ENCODE measurements around the gene CMIP.

Gene CMIP

DNA sequence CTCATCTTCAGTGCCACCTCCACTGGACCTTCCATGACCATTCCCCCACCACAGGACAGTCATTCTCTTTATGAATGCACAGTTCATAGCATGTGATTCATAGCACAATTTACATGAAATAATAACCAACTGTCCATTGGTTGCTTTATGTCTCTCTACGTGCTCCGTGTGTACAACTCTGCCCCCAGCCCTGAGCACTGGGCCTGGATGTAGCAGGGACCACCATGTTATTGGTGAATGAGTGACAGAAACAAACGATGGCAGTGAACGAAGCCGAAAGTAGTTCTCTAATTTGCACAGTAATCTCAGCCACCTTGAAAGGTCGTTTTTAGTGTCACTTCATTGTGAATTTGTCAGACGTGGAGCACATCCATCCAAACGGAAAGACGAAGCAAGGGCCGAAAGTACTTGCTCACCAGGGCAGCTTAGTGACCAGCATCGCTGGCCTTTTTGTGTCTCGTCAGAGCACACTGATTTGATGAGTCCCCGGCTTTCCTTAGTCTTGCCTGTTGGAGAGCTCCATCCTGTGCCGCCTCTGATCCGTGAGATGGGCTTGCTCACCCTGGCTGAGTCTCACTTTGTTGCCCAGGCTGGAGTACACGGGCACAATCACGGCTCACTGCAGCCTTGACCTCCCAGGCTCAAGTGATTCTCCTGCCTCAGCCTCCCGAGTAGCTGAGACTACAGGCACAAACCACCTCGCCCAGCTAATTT lies 95.3 kb downstream of the CMIP start:
- no peak for DNase-seq

DNA sequence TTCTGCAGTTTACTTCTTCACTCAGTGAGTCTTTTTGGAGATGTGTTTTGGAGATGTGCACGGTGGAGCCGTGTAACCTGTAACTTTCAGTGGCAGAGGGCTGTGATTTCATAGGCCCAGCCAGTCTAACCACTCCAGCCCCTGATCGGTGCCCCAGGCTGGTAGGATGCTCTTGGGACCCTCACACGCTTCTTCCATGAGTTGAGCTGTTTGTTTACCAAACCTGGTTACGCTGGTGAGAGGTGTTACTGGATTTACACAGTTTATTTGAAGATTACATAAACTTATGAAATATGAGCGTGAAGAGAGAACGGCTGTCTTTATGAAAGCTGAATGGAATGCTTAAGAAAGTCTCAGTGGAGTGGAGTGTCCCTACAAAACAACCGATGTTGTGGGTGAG lies 96.7 kb downstream of the CMIP start:
- DNase-seq = no peak

DNA sequence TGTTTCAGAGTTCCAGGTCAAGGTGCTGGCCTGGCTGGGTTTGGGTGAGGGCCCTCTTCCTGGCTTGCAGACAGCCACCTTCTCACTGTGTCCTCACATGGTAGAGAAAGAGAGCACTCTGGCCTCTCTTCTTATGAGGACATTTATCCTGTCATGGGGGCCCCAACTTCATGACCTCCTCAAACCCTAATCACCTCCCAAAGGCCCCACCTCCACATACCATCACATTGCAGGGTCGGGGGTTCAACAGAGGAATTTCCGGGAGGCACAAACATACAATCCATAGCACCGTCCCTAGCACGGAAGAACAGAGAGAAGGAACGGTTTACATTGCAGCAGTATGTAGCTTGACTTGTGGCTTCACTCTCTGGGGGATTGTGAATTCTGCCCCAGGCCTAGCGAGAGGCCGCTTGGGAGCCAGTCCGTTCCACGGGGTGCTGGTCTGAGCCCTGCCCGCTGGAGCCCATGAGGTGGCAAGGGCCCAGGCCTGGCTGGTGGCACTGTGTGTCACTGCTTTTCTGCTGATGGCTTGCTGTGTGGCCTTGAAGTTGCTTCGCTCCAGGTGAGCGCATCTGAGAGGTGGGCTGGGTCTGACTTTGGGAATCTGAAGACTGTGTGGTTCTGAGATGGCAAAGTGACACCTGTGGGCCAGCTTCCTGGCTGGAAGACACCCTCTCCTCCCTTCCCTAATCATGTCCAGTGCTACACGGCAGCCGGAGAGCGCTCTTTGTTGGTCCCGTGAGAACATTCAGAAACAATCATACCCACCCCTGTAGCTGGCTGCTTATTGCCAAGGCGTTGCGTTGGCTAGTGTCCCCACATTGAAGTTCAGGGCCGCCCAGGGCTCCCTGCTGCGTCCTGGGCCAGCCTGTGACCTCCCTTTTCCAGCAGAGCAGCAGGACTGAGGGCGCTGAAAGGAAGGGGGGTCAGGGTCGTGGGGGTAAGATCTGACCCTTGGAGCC lies 98.3 kb downstream of the CMIP start:
- no peak for DNase-seq

DNA sequence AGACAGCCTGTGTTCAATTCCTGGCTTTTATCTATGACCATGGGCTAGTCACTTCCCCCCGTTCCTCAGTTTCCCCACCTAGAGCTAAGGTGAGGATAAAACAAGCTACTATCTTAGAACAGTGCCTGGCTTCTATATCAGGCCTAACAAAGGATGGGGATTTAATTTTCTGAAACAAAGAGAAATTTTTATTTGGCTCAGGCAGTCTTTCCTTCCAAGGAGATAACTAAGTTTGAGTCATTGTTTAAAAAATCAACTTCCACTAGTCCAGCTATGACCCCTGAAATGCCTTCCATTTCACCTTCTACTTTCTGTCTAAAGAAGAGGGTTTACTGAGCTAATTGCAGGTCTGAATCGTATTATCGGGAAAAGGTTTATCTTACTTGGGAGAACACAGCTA lies 99.0 kb downstream of the CMIP start:
- no peak for DNase-seq

DNA sequence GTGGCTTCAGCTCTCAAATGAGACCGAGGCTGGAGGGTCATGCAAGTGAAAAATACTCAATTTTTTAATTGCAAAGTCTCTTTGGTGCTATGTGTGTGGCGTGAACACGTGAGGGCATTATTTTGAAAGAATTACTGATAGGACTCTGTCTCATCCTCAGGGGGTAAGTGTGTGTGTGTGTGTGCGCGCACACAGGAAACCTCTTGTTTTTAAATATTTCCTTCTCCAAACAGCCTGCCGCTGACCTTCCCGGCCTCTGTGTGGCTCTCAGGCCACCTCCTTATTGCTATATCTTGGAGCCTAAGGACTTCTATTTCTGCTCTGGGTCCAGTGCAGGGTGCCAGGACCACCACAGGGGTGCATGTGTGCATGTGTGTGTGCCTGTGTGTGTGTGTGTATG lies 99.7 kb downstream of the CMIP start:
- no peak for DNase-seq

DNA sequence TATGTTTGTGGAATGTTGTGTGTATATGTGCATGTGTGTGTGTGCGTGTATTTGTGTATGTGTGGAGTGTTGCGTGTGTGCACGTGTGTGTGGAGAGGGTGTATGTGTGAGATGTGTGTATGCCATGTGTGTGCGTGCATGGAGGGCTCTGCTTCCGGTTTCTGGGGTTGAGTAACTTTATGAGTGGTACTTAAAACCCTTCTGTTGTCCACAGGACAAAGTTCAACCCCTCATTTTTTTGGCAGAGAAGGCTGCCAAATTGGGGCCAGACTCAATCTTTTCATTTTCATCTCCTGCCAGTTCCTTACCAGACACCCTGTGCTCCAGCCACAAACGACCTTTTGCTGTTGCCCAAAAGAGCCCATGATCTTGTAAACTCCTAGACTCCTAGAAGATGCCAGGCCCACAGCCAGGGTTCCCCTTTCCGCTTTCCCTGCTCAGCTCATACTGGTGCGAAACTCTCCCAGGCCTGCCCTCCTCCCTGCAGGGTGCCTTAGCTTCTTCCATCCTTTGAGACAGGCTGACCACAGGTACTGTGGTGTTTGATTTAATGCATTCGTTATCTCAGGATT lies 100.2 kb downstream of the CMIP start:
- DNase-seq = no peak

DNA sequence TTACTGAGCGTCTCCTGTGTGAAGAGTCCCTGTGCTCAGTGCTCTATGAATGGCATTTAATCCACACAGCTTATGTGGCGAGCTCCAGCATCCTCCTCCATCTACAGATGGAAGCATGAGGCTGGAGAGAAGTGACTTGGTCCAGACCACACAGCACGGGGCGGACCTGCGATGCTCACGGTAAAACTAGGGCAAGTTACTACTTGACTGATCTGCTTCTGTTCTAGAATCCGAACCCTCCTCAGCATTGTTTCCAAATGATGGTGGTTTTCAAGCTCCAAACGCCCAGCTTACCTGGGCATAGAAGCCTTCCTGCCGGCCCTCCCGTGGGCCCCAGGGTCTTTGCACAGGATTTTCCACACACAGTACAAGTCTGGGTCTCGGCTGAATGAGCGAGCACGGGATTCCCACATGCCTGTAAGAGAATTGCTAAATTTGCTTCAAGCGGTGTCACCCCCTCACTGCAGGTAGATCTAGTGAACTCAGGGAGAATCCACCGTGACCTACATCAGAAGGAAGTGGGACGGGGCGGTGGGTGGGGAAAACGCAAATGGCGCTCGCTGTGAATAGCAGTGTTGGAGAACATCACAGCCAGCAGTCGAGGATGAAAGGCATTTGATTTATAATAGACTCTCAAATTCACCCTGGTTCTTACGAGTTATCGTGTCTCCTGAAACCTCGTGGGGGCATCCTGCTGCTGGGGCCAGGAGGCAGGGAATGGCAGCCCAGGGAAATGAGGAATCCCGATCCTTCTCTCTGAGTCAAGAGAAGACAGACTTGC lies 101.1 kb downstream of the CMIP start:
- DNase-seq = no peak

DNA sequence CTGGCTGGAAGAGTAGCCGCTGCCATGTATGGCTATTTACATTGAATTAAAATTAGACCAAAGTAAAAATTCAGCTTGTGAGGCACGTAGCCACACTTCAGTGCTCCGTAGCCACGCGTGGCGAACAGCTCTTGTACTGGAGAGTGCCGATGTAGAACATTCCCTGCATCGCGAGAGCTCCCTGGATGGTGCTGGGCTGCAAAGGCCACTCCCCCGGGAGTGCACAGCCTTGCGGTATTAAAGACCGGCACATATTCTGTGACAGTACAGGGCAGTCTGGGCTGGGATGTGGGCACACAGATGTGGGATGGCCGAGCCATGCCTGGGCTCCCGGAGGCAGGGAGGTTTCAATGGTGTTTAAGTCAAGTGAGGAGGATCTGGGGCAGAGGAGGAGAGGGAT lies 102.2 kb downstream of the CMIP start:
- DNase-seq = no peak

DNA sequence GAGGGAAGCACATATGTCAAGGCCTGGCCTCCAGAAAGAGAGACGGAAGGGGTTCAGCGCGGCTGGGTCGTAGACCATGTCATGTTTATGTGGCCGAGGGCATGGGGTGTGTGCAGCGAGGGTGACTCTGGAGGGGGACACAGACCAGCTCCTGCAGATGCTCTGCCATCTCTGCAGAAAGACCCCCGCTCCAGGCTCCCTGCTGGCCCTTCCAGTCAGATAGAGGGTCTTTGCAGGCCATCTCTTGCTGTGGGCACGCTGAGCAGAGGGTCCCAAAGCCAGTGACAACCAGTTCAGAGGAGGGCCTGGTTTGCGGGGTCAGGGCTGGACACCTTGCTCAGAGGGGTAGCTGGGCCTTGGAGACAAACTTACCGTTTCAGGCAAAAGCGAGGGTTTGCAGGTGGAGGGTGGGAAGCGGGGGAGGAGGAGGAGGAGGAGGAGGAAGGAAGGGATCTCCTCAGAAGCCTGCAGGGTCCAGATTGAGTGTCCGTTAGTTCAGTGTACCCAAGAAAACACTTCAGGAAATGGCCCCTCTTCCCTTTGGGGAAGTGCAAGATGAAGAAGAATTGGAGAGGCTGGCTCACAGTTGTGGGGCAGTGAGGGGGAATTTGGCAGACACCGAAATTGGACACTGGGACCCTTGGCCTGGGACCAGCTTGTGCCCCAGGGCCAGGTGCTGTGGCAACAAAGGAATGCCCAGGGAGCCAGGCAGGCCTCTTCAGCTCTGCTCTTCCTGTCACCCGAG lies 102.8 kb downstream of the CMIP start:
- peak; percentile 11 for DNase-seq

DNA sequence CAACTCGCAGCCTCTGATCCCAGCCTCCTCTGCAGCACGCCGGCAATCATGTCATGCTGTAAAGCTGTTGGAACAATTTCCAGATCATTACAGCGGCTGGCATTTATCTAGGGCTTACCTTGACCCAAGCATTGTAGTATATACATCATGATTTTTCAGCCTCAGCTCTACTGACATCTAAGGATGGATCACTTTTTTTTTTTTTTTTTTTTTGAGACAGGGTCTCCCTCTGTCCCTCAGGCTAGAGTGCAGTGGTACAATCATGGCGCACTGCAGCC lies 103.3 kb downstream of the CMIP start:
- no peak for DNase-seq

DNA sequence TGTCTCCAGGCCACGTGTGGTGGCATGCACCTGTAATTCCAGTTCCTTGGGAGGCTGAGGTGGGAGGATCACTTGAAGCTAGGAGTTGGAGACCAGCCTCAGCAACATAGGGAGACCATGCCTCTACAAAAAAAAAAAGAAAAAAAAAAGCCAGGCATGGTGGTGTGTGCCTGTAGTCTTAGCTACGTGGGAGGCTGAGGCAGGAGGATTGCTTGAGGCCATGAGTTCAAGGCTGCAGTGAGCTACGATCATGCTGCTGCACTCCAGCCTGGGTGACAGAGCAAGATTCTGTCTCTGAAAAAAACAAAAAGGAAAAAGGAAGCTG lies 103.9 kb downstream of the CMIP start:
- no peak for DNase-seq

DNA sequence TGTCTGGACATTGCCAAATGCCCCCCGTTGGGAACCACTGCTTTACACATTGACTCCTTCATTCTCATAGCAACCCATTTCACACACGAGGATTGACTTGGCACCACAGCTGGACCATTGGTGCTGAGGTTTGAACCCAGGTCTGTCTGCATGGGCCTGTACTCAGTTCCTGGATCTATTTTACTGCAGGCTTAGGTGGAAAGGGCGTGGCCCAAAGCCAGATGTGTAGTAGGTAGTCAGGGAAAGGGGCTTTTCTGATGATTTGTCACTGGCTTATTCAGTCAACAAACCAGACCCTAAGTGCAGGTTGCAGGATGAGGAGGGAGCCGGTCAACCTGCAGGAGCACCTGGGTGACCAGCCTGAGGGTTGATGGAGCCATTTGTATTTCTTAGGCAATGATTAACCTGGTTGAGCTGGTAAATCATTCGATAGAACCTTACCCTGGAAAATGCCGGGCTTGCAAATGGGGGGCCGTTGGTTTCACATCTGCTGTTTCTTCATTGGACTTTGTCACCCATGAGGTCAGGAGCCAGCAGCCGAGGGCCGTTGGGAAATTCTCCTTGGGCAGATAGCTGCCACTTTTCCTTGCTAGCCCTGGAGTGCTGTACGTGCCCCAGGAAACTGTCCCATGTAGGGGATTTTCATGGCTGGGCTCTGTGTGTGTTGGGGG lies 104.4 kb downstream of the CMIP start:
- no peak for DNase-seq

DNA sequence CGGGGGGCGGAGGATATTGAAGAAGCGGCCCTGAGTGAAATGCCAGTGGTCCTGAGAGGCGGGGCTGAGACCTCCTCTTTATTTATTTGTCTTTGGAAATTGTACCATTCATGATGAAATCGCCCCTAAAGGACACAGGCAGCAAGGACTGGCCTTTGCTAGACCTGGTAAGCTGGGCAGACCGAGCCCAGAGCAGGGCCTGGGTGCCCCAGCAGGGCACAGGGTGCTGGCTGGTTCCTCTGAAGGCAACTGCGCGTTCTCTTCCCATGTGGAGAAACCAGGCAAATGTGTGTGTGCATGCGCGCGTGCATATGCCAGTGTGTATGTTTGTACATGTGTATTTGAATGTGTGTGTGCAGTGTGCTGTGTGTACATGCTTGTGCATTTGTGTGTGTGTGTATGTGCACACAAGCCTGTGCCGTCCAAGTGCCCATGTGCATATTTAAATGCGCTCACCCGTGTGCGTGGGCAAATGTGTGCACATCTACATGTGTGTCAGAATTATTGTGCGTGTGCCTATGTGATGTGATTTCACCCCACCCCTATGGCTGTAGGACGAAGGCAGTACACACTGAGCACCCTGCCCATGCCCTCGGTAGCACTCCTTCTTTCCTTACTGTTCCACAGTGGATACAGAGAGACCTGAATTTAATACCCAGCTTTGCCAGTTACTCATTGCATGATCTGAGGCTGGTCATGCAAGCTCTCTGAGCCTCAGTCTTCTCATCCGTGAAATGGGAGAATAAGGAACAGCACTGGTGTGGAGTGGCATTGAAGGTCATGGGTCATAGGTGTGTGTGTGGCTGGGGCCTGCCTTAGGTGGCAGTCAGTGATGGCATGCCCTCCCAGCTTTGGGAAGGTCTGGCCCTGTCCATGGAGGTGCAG lies 105.2 kb downstream of the CMIP start:
- DNase-seq = no peak

DNA sequence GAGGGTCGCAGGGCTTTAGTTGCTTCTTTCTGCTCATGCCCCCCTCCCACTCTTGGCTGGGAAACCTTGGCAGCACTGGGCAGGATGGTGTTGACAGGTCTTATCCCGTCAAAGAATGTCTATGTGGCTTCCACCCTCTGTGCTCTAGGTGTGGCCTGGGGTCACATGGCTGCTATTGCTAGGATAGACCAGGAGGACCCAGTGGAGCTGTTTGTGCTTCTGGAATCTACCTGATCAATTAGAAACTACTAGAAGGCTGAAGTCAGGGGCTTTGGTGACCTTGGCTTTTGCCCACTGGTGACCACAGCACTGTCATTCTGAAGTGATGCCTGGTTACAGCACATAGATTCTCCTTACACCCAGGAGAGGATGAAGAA lies 105.8 kb downstream of the CMIP start:
- DNase-seq = no peak

DNA sequence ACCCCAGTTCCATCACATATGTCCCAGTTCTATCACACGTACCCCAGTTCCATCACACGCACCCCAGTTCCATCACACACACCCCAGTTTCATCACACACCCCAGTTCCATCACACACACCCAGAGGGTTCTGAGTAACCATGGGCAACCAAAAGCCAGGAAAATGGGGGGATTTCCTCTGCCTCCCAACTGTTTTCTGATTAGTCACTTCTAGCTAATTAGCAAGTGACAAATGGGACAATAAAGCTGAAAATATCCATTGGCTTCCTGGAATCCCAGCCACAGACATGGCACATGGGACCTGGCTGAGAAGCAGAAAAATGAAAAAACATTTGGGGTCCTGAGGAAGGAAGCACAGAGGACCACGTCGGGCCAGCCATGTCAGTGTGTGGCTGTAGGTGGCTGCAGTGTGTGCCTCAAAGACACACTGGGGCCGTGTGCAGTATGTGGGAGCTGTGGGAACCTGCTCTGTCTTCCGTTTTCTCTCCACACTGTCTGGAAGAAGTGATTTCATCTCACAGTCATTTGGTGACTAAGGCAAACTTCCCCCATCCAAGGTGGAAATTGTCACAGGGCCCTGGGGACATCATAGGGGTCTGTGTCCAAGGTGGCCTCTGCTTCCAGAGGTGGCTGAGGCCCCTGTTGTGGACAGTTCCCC lies 106.7 kb downstream of the CMIP start:
- no peak for DNase-seq

DNA sequence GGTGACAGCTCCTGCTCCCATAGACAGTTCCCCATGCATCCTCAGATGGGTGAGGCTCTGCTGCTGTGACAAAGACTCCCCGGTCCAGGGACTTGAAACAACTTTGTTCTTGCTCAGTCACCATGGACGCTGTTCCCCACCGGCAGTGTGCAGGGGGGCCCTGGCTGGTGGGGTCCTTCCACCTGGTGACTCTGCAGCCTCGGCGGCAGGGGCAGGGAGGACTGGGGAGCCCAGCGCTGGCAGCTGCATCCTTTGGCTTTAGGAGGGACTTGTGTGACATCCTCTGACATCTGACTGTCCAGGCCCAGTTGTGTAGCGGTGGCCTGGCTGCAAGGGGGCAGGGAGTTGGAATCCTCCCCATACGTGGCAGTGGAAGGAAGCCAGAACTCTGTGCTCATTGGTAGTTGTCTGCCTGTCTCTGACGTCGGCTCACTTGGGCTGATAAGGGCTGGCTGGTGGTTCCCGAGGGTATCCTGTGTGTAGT lies 107.3 kb downstream of the CMIP start:
- no peak for DNase-seq

DNA sequence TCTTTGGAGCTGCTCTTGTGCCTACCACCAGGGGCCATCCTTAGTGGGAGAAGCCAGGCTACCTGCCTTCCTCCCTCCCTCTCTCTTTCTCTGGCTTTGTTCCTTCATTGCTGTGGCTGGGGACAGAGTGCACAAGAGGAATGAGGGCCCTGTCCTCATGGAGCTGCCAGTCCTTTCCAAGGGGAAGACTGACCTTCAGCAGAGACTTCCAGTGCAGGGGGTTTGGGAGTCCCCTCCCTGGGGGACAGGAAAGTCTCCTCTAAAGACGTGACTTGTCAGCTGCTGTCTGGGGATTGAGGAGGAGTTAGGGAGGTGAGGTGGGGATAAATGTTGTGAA lies 108.1 kb downstream of the CMIP start:
- DNase-seq = no peak

DNA sequence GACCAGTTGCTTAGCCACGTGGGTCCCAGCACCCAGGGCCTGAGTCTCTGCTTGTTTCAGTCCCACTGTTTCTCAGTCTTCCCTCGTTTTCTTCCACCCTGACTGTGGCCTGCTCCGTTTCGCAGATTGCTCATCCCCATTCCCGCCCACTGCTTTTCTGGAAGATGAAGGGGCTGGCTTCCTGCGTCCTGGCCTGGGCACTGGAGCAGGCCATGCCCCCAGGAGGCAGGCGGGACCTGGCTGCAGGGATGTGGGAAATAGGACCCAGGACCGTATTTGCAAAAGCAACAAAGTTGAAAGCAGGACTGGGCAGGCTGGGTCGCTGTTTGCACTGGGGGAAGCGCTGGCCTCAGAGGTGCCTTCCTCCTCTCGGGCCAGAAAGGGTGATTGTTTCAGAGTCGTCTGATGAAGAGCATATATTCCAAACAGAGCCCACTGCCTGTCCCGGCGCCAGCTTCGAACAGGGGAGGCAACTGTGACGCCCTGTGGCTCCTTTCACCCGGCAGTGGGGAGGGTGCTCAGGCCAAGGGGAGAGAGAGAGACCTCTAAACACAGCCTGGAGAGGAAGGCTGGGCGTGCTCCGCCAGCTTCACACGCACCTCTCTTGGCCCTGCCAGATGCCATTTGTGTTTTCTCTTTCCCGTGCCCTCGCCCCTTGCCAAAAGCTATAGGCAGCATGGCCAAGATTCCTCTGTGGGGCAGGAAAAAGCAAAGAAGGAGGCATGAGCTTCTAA lies 108.6 kb downstream of the CMIP start:
- DNase-seq = no peak

DNA sequence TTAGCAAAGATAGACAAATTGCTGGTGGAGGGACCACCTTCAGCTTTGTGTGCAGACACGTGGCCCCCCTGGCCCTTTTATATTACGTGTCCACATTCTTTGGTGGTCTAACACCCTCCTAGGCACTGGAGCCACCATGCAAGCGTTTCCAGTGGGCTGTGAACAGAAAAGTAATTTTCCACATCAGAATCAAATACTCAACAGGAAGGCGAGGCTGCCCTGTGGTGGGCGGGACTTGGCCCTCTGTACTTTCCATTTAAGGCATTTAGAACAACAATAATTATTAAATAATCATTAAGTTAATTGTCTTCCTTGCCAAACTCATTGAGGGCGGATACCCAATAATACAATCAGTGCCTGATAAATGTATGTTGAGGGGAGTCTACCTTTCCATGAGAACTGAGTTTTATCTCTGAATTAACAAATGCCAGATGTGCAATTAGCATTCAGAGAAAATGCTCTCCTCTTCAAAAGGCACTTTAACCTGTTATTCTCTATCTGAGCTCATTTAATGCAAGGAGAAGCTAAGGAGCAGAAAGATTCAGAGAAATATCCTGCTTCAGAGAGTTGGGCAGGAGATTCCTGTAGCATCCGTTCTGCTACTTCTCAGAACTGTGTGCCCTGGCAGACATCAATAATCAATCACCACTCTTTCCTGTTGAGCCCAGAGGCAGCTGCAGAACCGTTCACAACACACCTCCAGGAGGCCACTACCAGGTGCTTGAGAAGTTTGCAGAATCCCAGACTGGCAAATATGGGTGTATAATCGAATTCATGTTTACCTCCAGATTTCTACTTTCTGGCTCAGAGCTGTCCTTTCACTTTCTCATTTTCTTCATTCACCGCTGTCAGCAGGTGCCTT lies 109.4 kb downstream of the CMIP start:
- DNase-seq = peak; percentile 32
